Neural cell (in vitro differentiated cells): ENCODE measurements around the gene PPY. TPM values are rescaled to one million over a fixed set of nuclear protein-coding genes. Genes with fewer than 3 reads are reported as not detected.

Source experiments
- H2AFZ ChIP-seq: fragments of 200-600, 300-800 bp; sonication (generic), shearing (Covaris generic); 2 replicates; pipeline ENCODE4 v1.6.0; 2014; ENCODE audit warnings: low read depth, mild to moderate bottlenecking, antibody characterized with exemption, low read length, moderate library complexity
- H3F3A ChIP-seq: fragments of 200-600 bp; shearing (Covaris generic); 2 replicates; pipeline ENCODE4 v1.6.1; 2016; ENCODE audit warnings: mild to moderate bottlenecking, moderate library complexity, mixed read lengths, antibody characterized with exemption, low read length; ENCODE audit not compliant: insufficient read depth, poor library complexity, severe bottlenecking
- H3K27ac ChIP-seq: fragments of 200-600, 300-800 bp; sonication (generic), shearing (Covaris generic); 2 replicates; pipeline ENCODE4 v1.5.1; 2014; ENCODE audit warnings: mild to moderate bottlenecking, low read length, moderate library complexity
- H3K27me3 ChIP-seq: fragments of 300-800, 200-600 bp; sonication (generic), shearing (Covaris generic); 2 replicates; pipeline ENCODE4 v1.6.0; 2014; ENCODE audit warnings: mild to moderate bottlenecking, low read depth, low read length, moderate library complexity; ENCODE audit not compliant: insufficient read depth
- H3K36me3 ChIP-seq: fragments of 300-800, 200-600 bp; sonication (generic), shearing (Covaris generic); 2 replicates; pipeline ENCODE4 v1.5.1; 2014; ENCODE audit warnings: mild to moderate bottlenecking, antibody characterized with exemption, low read length, moderate library complexity; ENCODE audit not compliant: insufficient read depth
- H3K4me2 ChIP-seq: fragments of 300-800, 200-600 bp; sonication (generic), shearing (Covaris generic); 2 replicates; pipeline ENCODE4 v1.6.0; 2014; ENCODE audit warnings: mild to moderate bottlenecking, low read length
- H3K4me3 ChIP-seq: fragments of 300-800, 200-600 bp; sonication (generic), shearing (Covaris generic); 2 replicates; pipeline ENCODE4 v1.5.1; 2014; ENCODE audit warnings: mild to moderate bottlenecking, low read length, moderate library complexity
- H3K79me2 ChIP-seq: fragments of 200-600 bp; shearing (Covaris generic); replicated peaks from 2 replicates; pipeline ENCODE4 v1.6.0; 2014; ENCODE audit warnings: mild to moderate bottlenecking, low read length, moderate library complexity; ENCODE audit not compliant: insufficient read depth
- H3K9ac ChIP-seq: fragments of 300-800, 200-600 bp; sonication (generic), shearing (Covaris generic); 2 replicates; pipeline ENCODE4 v1.6.1; 2016; ENCODE audit warnings: mild to moderate bottlenecking, low read length, mixed read lengths
- H3K9me2 ChIP-seq: fragments of 200-600 bp; shearing (Covaris generic); 2 replicates; pipeline ENCODE4 v1.6.1; 2016; ENCODE audit warnings: mild to moderate bottlenecking, low read length, mixed read lengths; ENCODE audit not compliant: insufficient read depth
- H3K9me3 ChIP-seq: fragments of 200-600, 300-800 bp; sonication (generic), shearing (Covaris generic); 2 replicates; pipeline ENCODE4 v1.6.1; 2016; ENCODE audit warnings: mild to moderate bottlenecking, mixed run types, low read length, moderate library complexity, mixed read lengths
- H4K20me1 ChIP-seq: fragments of 200-600 bp; shearing (Covaris generic); 2 replicates; pipeline ENCODE4 v1.6.1; 2016; ENCODE audit warnings: mild to moderate bottlenecking, mixed run types; ENCODE audit not compliant: insufficient read depth
- CTCF ChIP-seq: fragments of 450-650 bp; IDR thresholded peaks from 2 replicates; pipeline ENCODE4 v1.5.1; 2014; ENCODE audit warnings: antibody characterized with exemption, mild to moderate bottlenecking, moderate library complexity; ENCODE audit not compliant: poor library complexity, severe bottlenecking
- EP300 ChIP-seq: fragments of 450-650 bp; conservative IDR thresholded peaks from 2 replicates; pipeline ENCODE4 v1.6.1; 2014; ENCODE audit warnings: antibody characterized with exemption, mild to moderate bottlenecking, moderate library complexity; ENCODE audit not compliant: poor library complexity, severe bottlenecking
- EZH2 ChIP-seq: fragments of 200-600, 300-800 bp; shearing (Covaris generic), sonication (generic); IDR thresholded peaks from 2 replicates; pipeline ENCODE4 v1.6.1; 2014; ENCODE audit warnings: antibody characterized with exemption, low read length, borderline replicate concordance, mild to moderate bottlenecking; ENCODE audit not compliant: insufficient read depth, poor library complexity, severe bottlenecking
- MXI1 ChIP-seq: fragments of 450-650 bp; conservative IDR thresholded peaks from 2 replicates; pipeline ENCODE4 v1.6.1; 2014; ENCODE audit warnings: antibody characterized with exemption, mild to moderate bottlenecking; ENCODE audit not compliant: poor library complexity, severe bottlenecking
- POLR2AphosphoS5 ChIP-seq: IDR thresholded peaks from 2 replicates; pipeline ENCODE4 v1.6.1; 2012
- RAD21 ChIP-seq: fragments of 450-650 bp; conservative IDR thresholded peaks from 2 replicates; pipeline ENCODE4 v1.6.1; 2014; ENCODE audit warnings: antibody characterized with exemption, mild to moderate bottlenecking, moderate library complexity
- REST ChIP-seq: IDR thresholded peaks from 2 replicates; pipeline ENCODE4 v1.6.1; 2012; ENCODE audit warnings: borderline replicate concordance
- SMC3 ChIP-seq: fragments of 450-650 bp; conservative IDR thresholded peaks from 2 replicates; pipeline ENCODE4 v1.6.1; 2014; ENCODE audit warnings: antibody characterized with exemption, mild to moderate bottlenecking, moderate library complexity; ENCODE audit not compliant: poor library complexity
- TAF1 ChIP-seq: IDR thresholded peaks from 2 replicates; pipeline ENCODE4 v1.6.1; 2012; ENCODE audit warnings: low read depth
- polyA minus RNA-seq: library from RNA; depleted of rRNA, polyadenylated mRNA; stranded (reverse); fragments of >200 nt; gene quantifications from 2 replicates; pipeline ENCODE4 v1.2.3, GENCODE V29; 2014
- polyA plus RNA-seq: library from polyadenylated mRNA; depleted of rRNA; stranded (reverse); fragments of >200 nt; gene quantifications from 2 replicates; pipeline ENCODE4 v1.2.3, GENCODE V29; 2014

PPY gene
- polyA plus RNA-seq (not detected in 2 replicates), polyA minus RNA-seq (not detected in 2 replicates)

GRCh38 chr17:43942051-43942685 lies at the start of gene PPY:
Gene PPY (minus strand): TSS chr17:43942476. CDS start chr17:43941654, 822 bp downstream.
- Histone ChIP-seq H3K9me3 (no peaks in the 10 kb centered on the region), H3K9ac (no peak within 1 kb of the TSS), H3K27ac (no peak within 1 kb of the TSS), H4K20me1 (no peaks in the 10 kb centered on the region), H3K9me2 (no peaks in the 10 kb centered on the region), H3K79me2 (no peaks in the 10 kb centered on the region), H3K4me3 (no peak within 1 kb of the TSS), H3K36me3 (no peaks in the 10 kb centered on the region), H2AFZ (no peak within 1 kb of the TSS), H3K4me2 (no peak within 1 kb of the TSS), H3F3A (no peaks in the 10 kb centered on the region), H3K27me3 (no peaks in the 10 kb centered on the region)
- TF ChIP-seq SMC3 (no peak), TAF1 (no peak), EP300 (no peak), POLR2AphosphoS5 (no peak), EZH2 (no peak), RAD21 (no peak), REST (no peak), MXI1 (no peak), CTCF (no peak)

GRCh38 chr17:43988301-43988700 lies 46.0 kb upstream of the PPY start:
- Histone ChIP-seq H3K79me2 (no peaks in the 10 kb centered on the region), H3K9ac (no peak overlapping the region), H3K4me2 (no peak overlapping the region), H3K4me3 (no peak overlapping the region), H2AFZ (no peak overlapping the region), H4K20me1 (no peaks in the 10 kb centered on the region), H3K9me2 (no peaks in the 10 kb centered on the region), H3K9me3 (no peaks in the 10 kb centered on the region), H3K36me3 (no peaks in the 10 kb centered on the region), H3K27ac (no peak overlapping the region), H3F3A (no peaks in the 10 kb centered on the region), H3K27me3 (peaks cover 14% of the 10 kb centered on the region)
- TF ChIP-seq RAD21 (no peak), EZH2 (no peak), CTCF (no peak), MXI1 (no peak), EP300 (no peak), TAF1 (no peak)
